Measurements from ENCODE around the gene DOK3.

- TF ChIP-seq, protein P1, sequence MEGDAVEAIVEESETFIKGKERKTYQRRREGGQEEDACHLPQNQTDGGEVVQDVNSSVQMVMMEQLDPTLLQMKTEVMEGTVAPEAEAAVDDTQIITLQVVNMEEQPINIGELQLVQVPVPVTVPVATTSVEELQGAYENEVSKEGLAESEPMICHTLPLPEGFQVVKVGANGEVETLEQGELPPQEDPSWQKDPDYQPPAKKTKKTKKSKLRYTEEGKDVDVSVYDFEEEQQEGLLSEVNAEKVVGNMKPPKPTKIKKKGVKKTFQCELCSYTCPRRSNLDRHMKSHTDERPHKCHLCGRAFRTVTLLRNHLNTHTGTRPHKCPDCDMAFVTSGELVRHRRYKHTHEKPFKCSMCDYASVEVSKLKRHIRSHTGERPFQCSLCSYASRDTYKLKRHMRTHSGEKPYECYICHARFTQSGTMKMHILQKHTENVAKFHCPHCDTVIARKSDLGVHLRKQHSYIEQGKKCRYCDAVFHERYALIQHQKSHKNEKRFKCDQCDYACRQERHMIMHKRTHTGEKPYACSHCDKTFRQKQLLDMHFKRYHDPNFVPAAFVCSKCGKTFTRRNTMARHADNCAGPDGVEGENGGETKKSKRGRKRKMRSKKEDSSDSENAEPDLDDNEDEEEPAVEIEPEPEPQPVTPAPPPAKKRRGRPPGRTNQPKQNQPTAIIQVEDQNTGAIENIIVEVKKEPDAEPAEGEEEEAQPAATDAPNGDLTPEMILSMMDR (IDR thresholded peaks at IDR 0.05): no peak
- TF ChIP-seq POLR2A (IDR thresholded peaks at IDR 0.05): no peak
- no peak for TF ChIP-seq POLR2AphosphoS5 (IDR thresholded peaks at IDR 0.05)
- TF ChIP-seq EP300 (IDR thresholded peaks at IDR 0.05): no peak
Measured at GRCh38 chr5:177475563-177476427, 33.8 kb downstream of the DOK3 start.

Data from suprapubic skin (tissue), 4 donors.